HEK293 (cell line): ENCODE data around the gene UCK1.

Source experiments
- CTCF ChIA-PET: fragments of 350-600 bp; formaldehyde crosslinking; extraction: SDS; loops from one replicate; lab custom pipeline; 2021; ENCODE audit warnings: antibody characterized with exemption; lab: Yijun Ruan, JAX
- POLR2A ChIA-PET: fragments of 300-600 bp; formaldehyde crosslinking; extraction: SDS; loops from one replicate; lab custom pipeline; 2020; ENCODE audit warnings: antibody characterized with exemption, inconsistent platforms; lab: Yijun Ruan, JAX
- H3K27ac ChIP-seq: fragments of 200-500 bp; sonication (Bioruptor generic); 2 replicates; pipeline ENCODE4 v1.5.1; 2014; ENCODE audit warnings: low read depth, low read length, control low read depth, inconsistent platforms; ENCODE audit errors: extremely low read depth
- H3K36me3 ChIP-seq, 2 experiments: fragments of 200-500 bp in 1 of 2; sonication (Bioruptor generic) in 1 of 2; 1 replicate in 1 of 2; 2 replicates in 1 of 2; pipeline ENCODE4 v1.5.1; 2014 to 2017; ENCODE audit warnings: inconsistent platforms in 2 of 2, low read length in 2 of 2; ENCODE audit not compliant: control insufficient read depth in 2 of 2, insufficient read depth in 1 of 2
- H3K4me1 ChIP-seq: fragments of 200-500 bp; sonication (Bioruptor generic); 2 replicates; pipeline ENCODE4 v1.5.1; 2014; ENCODE audit warnings: mild to moderate bottlenecking, low read length, inconsistent platforms; ENCODE audit not compliant: control insufficient read depth, insufficient read depth
- H3K4me3 ChIP-seq: 2 replicates; pipeline ENCODE4 v1.5.1; 2011; ENCODE audit warnings: low read depth, mild to moderate bottlenecking, control low read depth, low read length, moderate library complexity
- H3K9me3 ChIP-seq: fragments of 200-500 bp; sonication (Bioruptor generic); 2 replicates; pipeline ENCODE4 v1.5.1; 2014; ENCODE audit warnings: low read depth, low read length, inconsistent platforms; ENCODE audit not compliant: control insufficient read depth, insufficient read depth
- FEZF1 ChIP-seq: fragments of 450-650 bp; formaldehyde crosslinking; IDR thresholded peaks from 2 replicates; pipeline ENCODE4 v1.5.1; 2016; ENCODE audit warnings: missing biosample characterization, missing genetic modification characterization
- INSM2 ChIP-seq: fragments of 450-650 bp; formaldehyde crosslinking; IDR thresholded peaks from 2 replicates; pipeline ENCODE4 v1.5.1; 2016; ENCODE audit warnings: missing biosample characterization, missing genetic modification characterization
- OVOL3 ChIP-seq: fragments of 450-650 bp; formaldehyde crosslinking; IDR thresholded peaks from 2 replicates; pipeline ENCODE4 v1.5.1; 2016; ENCODE audit warnings: missing biosample characterization, missing genetic modification characterization
- PBX3 ChIP-seq: sonication (generic); formaldehyde crosslinking; IDR thresholded peaks from 2 replicates; pipeline ENCODE4 v1.8.1; 2022; ENCODE audit warnings: mild to moderate bottlenecking, moderate library complexity, missing genetic modification reagents
- PRDM10 ChIP-seq: fragments of 450-650 bp; formaldehyde crosslinking; IDR thresholded peaks from 2 replicates; pipeline ENCODE4 v1.5.1; 2016; ENCODE audit warnings: missing biosample characterization, missing genetic modification characterization
- YY2 ChIP-seq: fragments of 450-650 bp; formaldehyde crosslinking; IDR thresholded peaks from 2 replicates; pipeline ENCODE4 v1.5.1; 2016; ENCODE audit warnings: missing biosample characterization, missing genetic modification characterization
- ZBTB20 ChIP-seq: fragments of 450-650 bp; formaldehyde crosslinking; IDR thresholded peaks from 2 replicates; pipeline ENCODE4 v1.5.1; 2016; ENCODE audit warnings: missing biosample characterization, missing genetic modification characterization
- ZBTB44 ChIP-seq: fragments of 450-650 bp; IDR thresholded peaks from 2 replicates; pipeline ENCODE4 v1.5.1; 2018; ENCODE audit warnings: missing biosample characterization, mild to moderate bottlenecking, missing genetic modification characterization
- ZBTB7A ChIP-seq: fragments of 450-650 bp; formaldehyde crosslinking; IDR thresholded peaks from 2 replicates; pipeline ENCODE4 v1.5.1; 2016; ENCODE audit warnings: low read depth, missing biosample characterization, missing genetic modification characterization
- ZFP3 ChIP-seq: fragments of 450-650 bp; formaldehyde crosslinking; IDR thresholded peaks from 2 replicates; pipeline ENCODE4 v1.5.1; 2016; ENCODE audit warnings: low read depth, missing biosample characterization, missing genetic modification characterization
- ZIC2 ChIP-seq: fragments of 450-650 bp; formaldehyde crosslinking; IDR thresholded peaks from 2 replicates; pipeline ENCODE4 v1.5.1; 2016; ENCODE audit warnings: missing biosample characterization, missing genetic modification characterization
- ZNF10 ChIP-seq: fragments of 450-650 bp; formaldehyde crosslinking; IDR thresholded peaks from 2 replicates; pipeline ENCODE4 v1.5.1; 2017; ENCODE audit warnings: missing biosample characterization, missing genetic modification characterization
- ZNF112 ChIP-seq: fragments of 450-650 bp; formaldehyde crosslinking; IDR thresholded peaks from 2 replicates; pipeline ENCODE4 v1.5.0; 2017; ENCODE audit warnings: missing biosample characterization, missing genetic modification characterization
- ZNF121 ChIP-seq: fragments of 450-650 bp; formaldehyde crosslinking; IDR thresholded peaks from 2 replicates; pipeline ENCODE4 v1.5.1; 2016; ENCODE audit warnings: missing biosample characterization, missing genetic modification characterization
- ZNF184 ChIP-seq: fragments of 450-650 bp; IDR thresholded peaks from 2 replicates; pipeline ENCODE4 v1.5.1; 2018; ENCODE audit warnings: missing biosample characterization, mild to moderate bottlenecking, missing genetic modification characterization
- ZNF223 ChIP-seq: fragments of 450-650 bp; formaldehyde crosslinking; IDR thresholded peaks from 2 replicates; pipeline ENCODE4 v1.5.1; 2016; ENCODE audit warnings: missing biosample characterization, missing genetic modification characterization
- ZNF266 ChIP-seq: fragments of 450-650 bp; formaldehyde crosslinking; IDR thresholded peaks from 2 replicates; pipeline ENCODE4 v1.5.1; 2016; ENCODE audit warnings: missing biosample characterization, missing genetic modification characterization, low read depth
- ZNF335 ChIP-seq: fragments of 450-650 bp; formaldehyde crosslinking; conservative IDR thresholded peaks from 2 replicates; pipeline ENCODE4 v1.5.1; 2016; ENCODE audit warnings: missing biosample characterization, missing genetic modification characterization
- ZNF433 ChIP-seq: fragments of 450-650 bp; formaldehyde crosslinking; IDR thresholded peaks from 2 replicates; pipeline ENCODE4 v1.5.1; 2016; ENCODE audit warnings: missing biosample characterization, missing genetic modification characterization, low read depth
- ZNF473 ChIP-seq: fragments of 450-650 bp; formaldehyde crosslinking; IDR thresholded peaks from 2 replicates; pipeline ENCODE4 v1.5.1; 2017; ENCODE audit warnings: missing biosample characterization, missing genetic modification characterization
- ZNF48 ChIP-seq: fragments of 450-650 bp; formaldehyde crosslinking; IDR thresholded peaks from 2 replicates; pipeline ENCODE4 v1.5.1; 2016; ENCODE audit warnings: missing biosample characterization, missing genetic modification characterization
- ZNF585B ChIP-seq: fragments of 450-650 bp; formaldehyde crosslinking; IDR thresholded peaks from 2 replicates; pipeline ENCODE4 v1.5.1; 2016; ENCODE audit warnings: missing biosample characterization, missing genetic modification characterization
- ZNF596 ChIP-seq: fragments of 450-650 bp; IDR thresholded peaks from 2 replicates; pipeline ENCODE4 v1.5.0; 2018; ENCODE audit warnings: missing biosample characterization, mild to moderate bottlenecking, missing genetic modification characterization, moderate library complexity
- ZNF624 ChIP-seq: fragments of 450-650 bp; formaldehyde crosslinking; IDR thresholded peaks from 2 replicates; pipeline ENCODE4 v1.5.1; 2017; ENCODE audit warnings: missing biosample characterization, missing genetic modification characterization
- ZNF677 ChIP-seq: fragments of 450-650 bp; IDR thresholded peaks from 2 replicates; pipeline ENCODE4 v1.5.0; 2018; ENCODE audit warnings: missing biosample characterization, mild to moderate bottlenecking, missing genetic modification characterization, moderate library complexity
- ZNF777 ChIP-seq: fragments of 450-650 bp; formaldehyde crosslinking; IDR thresholded peaks from 2 replicates; pipeline ENCODE4 v1.5.1; 2017; ENCODE audit warnings: missing biosample characterization, missing genetic modification characterization, borderline replicate concordance

UCK1 gene

GRCh38 chr9:131474711-131475110 is 56.4 kb downstream of the UCK1 start (continued):
- TF ChIP-seq PRDM10 (tag by site-specific recombination) (no peak), ZNF596 (tag by site-specific recombination) (no peak), ZIC2 (tag by site-specific recombination) (no peak), ZNF121 (tag by site-specific recombination) (no peak), ZNF10 (tag by site-specific recombination) (no peak), ZNF223 (no peak)

GRCh38 chr9:131473891-131474290 is 57.2 kb downstream of the UCK1 start:
- Histone ChIP-seq H3K4me1 (no peaks in the 10 kb centered on the region), H3K9me3 (no peaks in the 10 kb centered on the region), H3K36me3 (peaks cover 29 to 95% of the 10 kb centered on the region in 2 experiments), H3K27ac (no peak overlapping the region), H3K4me3 (no peak overlapping the region)
- CTCF ChIA-PET: interaction anchor here (0.7 to 1.3 kb wide), 3 partner anchors 17 to 300 kb away, joined by 3 to 5 read pairs (median 4); no protein-coding TSS in a partner anchor
- POLR2A ChIA-PET: no interaction called here
- no peak for TF ChIP-seq ZNF433 (tag by site-specific recombination)
- no peak for TF ChIP-seq ZNF777 (tag by site-specific recombination)
- no peak for TF ChIP-seq ZNF184
- TF ChIP-seq ZBTB7A (tag by site-specific recombination): no peak
- TF ChIP-seq ZBTB20: no peak
- no peak for TF ChIP-seq ZNF585B
- TF ChIP-seq ZNF677 (tag by site-specific recombination): no peak
- no peak for TF ChIP-seq FEZF1
- no peak for TF ChIP-seq ZNF473 (tag by site-specific recombination)
- TF ChIP-seq ZNF266 (tag by site-specific recombination): no peak
- no peak for TF ChIP-seq ZBTB44 (tag by site-specific recombination)
- TF ChIP-seq PBX3 (CRISPR knock-in tag): no peak
- no peak for TF ChIP-seq ZFP3
- TF ChIP-seq YY2 (tag by site-specific recombination): no peak
- no peak for TF ChIP-seq ZNF624
- no peak for TF ChIP-seq ZNF48 (tag by site-specific recombination)
- TF ChIP-seq ZNF112 (tag by site-specific recombination): no peak
- no peak for TF ChIP-seq ZNF335
- no peak for TF ChIP-seq OVOL3 (tag by site-specific recombination)
- TF ChIP-seq INSM2 (tag by site-specific recombination): no peak
